ENCODE results near the gene MYOZ3. TPM values are rescaled to one million over a fixed set of nuclear protein-coding genes. Genes with fewer than 3 reads are reported as not detected.

MYOZ3 gene
- total RNA-seq, 2 donors from 2014 or later: 0.12 to 0.32 TPM

- DNase-seq: no peak
- Histone ChIP-seq H3K9me3 (no peaks in the 10 kb centered on the region), H3K4me1 (no peaks in the 10 kb centered on the region), H3K36me3 (no peaks in the 10 kb centered on the region), H3K27ac (no peak overlapping the region), H3K27me3 (no peaks in the 10 kb centered on the region), H3K4me3 (no peak overlapping the region), H3K9ac (ENCODE audit: low read depth in 2 of 2, low read length in 2 of 2) (no peak overlapping the region)
- intact Hi-C loops (cut with DNase I): no loop called here
- TF ChIP-seq, protein P1, sequence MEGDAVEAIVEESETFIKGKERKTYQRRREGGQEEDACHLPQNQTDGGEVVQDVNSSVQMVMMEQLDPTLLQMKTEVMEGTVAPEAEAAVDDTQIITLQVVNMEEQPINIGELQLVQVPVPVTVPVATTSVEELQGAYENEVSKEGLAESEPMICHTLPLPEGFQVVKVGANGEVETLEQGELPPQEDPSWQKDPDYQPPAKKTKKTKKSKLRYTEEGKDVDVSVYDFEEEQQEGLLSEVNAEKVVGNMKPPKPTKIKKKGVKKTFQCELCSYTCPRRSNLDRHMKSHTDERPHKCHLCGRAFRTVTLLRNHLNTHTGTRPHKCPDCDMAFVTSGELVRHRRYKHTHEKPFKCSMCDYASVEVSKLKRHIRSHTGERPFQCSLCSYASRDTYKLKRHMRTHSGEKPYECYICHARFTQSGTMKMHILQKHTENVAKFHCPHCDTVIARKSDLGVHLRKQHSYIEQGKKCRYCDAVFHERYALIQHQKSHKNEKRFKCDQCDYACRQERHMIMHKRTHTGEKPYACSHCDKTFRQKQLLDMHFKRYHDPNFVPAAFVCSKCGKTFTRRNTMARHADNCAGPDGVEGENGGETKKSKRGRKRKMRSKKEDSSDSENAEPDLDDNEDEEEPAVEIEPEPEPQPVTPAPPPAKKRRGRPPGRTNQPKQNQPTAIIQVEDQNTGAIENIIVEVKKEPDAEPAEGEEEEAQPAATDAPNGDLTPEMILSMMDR (IDR thresholded peaks at IDR 0.05): no peak
These were observed 13.5 kb upstream of the MYOZ3 start for GRCh38 chr5:150647275-150648251.

- no peak overlapping the region for H3K9ac ChIP-seq (ENCODE audit: low read depth in 2 of 2, low read length in 2 of 2)
- H3K9me3 ChIP-seq: no peaks in the 10 kb centered on the region
- intact Hi-C loops (cut with DNase I): no loop called here
- TF ChIP-seq, protein P1 (IDR thresholded peaks at IDR 0.05): no peak
- H3K36me3 ChIP-seq: no peaks in the 10 kb centered on the region
- no peak for DNase-seq
- H3K27me3 ChIP-seq: no peaks in the 10 kb centered on the region
- H3K27ac ChIP-seq: no peak overlapping the region
- no peaks in the 10 kb centered on the region for H3K4me1 ChIP-seq
- H3K4me3 ChIP-seq: no peak overlapping the region
These were observed 12.6 kb upstream of the MYOZ3 start for GRCh38 chr5:150648294-150649107.

DNA sequence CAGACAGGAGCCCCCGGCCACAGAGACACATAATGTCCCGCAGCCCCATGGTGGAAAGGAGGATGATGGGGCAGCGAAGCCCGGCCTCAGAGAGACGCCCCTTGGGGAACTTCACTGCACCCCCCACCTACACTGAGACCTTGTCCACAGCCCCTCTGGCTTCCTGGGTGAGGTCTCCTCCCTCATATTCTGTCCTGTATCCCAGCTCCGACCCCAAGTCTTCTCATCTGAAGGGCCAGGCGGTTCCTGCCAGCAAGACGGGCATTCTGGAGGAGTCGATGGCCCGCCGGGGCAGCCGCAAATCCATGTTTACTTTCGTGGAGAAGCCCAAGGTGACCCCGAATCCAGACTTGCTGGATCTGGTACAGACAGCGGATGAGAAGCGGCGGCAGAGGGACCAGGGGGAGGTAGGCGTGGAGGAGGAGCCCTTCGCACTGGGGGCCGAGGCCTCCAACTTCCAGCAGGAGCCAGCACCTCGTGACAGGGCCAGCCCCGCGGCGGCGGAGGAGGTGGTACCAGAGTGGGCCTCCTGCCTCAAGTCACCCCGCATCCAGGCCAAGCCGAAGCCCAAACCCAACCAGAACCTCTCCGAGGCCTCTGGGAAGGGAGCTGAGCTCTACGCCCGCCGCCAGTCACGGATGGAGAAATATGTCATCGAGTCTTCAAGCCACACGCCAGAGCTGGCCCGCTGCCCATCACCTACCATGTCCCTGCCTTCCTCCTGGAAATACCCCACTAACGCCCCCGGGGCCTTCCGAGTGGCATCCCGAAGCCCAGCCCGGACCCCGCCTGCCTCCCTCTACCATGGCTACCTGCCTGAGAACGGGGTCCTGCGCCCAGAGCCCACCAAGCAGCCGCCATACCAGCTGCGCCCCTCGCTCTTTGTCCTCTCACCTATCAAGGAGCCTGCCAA is 11.7 kb upstream of the MYOZ3 start:
- H3K36me3 ChIP-seq: no peaks in the 10 kb centered on the region
- intact Hi-C loops (cut with DNase I): loop anchor here (10.0 kb wide), 1 partner anchor 195 kb away; the partner anchor contains the start of gene IRGM

DNA sequence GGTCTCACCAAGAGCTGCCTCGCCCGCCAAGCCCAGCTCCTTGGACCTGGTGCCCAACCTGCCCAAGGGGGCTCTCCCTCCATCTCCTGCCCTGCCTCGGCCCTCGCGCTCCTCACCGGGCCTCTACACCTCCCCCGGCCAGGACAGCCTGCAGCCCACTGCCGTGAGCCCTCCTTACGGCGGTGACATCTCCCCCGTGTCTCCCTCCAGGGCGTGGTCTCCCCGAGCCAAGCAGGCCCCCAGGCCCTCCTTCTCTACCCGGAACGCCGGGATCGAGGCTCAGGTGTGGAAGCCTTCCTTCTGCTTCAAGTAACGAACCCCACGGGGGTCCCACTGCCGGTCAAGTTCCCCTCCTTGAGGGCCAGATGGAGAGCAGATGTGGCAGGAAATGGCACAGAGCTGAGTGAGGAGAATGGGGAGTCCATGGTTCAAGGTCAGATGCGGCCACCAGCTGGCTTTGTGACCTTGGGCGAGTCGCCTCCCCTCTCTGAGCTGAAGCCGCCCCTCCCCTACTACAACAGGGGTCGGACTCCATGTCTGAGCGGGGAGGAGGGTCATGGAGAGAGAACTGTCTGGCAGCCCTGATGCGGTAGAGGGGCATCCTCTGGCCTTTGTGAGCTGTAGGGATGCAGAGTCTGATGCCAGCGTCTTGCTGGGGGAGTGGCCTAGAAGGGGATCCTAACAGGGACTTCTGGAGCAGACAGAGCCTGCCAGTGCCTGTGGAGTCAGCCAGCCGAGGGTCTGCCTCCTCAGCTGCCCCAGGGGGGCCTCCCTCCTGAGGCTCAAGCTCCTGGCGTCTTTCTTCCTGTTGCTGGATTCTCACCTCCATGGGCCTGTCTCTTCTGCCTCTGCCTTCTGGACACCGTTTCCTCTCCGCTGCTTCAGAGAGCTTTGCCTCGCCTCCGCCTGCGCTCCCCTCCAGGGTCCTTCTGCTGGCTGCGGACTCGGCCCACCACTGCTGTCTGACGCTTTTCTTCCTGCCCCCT is 10.7 kb upstream of the MYOZ3 start:
- no peaks in the 10 kb centered on the region for H3K27me3 ChIP-seq
- no peak for DNase-seq
- H3K9ac ChIP-seq (ENCODE audit: low read depth in 2 of 2, low read length in 2 of 2): no peak overlapping the region
- H3K9me3 ChIP-seq: no peaks in the 10 kb centered on the region
- no peaks in the 10 kb centered on the region for H3K36me3 ChIP-seq
- H3K4me1 ChIP-seq: no peaks in the 10 kb centered on the region
- intact Hi-C loops (cut with DNase I): loop anchor here (10.0 kb wide), 1 partner anchor 194 kb away; the partner anchor contains the start of gene IRGM
- TF ChIP-seq, protein P1 (IDR thresholded peaks at IDR 0.05): no peak
- H3K27ac ChIP-seq: no peak overlapping the region
- no peak overlapping the region for H3K4me3 ChIP-seq

More for the DNA sequence above, 11.7 kb upstream of the MYOZ3 start:
- H3K27ac ChIP-seq: no peak overlapping the region
- no peak for DNase-seq
- no peak overlapping the region for H3K9ac ChIP-seq (ENCODE audit: low read depth in 2 of 2, low read length in 2 of 2)
- H3K9me3 ChIP-seq: no peaks in the 10 kb centered on the region
- TF ChIP-seq, protein P1 (IDR thresholded peaks at IDR 0.05): no peak
- no peaks in the 10 kb centered on the region for H3K27me3 ChIP-seq
- no peak overlapping the region for H3K4me3 ChIP-seq
- H3K4me1 ChIP-seq: no peaks in the 10 kb centered on the region
